Activated T-helper 1 cell treated with anti-CD3 and anti-CD28 coated beads, Interleukin-2, amount 50 U/mL, for 16 hours (primary cell): ENCODE results near the gene KCTD3.

ENCODE experiments used
- DNase-seq, 2 donors: peaks; one replicate each; pipeline ENCODE4 v3.0.0-alpha.2; 2020; ENCODE audit warnings: low read depth in 1 of 2, low spot score in 1 of 2

Gene KCTD3

GRCh38 chr1:215651867-215652266, 84.8 kb downstream of the KCTD3 start:
- no peak for DNase-seq

GRCh38 chr1:215652371-215652770, 85.3 kb downstream of the KCTD3 start:
- no peak for DNase-seq

DNA sequence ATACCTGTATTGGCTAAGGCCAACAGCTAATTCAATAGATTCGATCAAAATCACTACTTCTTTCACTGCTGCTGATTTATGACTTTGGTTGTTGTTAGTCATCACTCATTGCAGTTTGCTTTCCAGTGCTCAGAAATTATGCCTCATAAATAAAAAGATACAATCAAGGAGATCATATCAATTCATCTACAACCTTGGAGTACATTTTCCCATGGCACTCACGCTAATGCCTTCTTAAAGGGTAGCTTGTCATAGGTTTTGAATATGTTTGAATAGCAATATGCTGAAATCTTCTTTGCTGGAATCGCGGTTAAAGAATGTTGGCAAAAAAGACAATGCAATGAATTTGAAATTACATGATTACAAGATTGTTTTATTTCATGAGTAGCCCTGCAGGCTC, 89.9 kb downstream of the KCTD3 start:
- no peak for DNase-seq

- DNase-seq = no peak
Observed at GRCh38 chr1:215660259-215660658, 93.2 kb downstream of the KCTD3 start.

GRCh38 chr1:215661033-215661432, 93.9 kb downstream of the KCTD3 start:
- DNase-seq = no peak

DNA sequence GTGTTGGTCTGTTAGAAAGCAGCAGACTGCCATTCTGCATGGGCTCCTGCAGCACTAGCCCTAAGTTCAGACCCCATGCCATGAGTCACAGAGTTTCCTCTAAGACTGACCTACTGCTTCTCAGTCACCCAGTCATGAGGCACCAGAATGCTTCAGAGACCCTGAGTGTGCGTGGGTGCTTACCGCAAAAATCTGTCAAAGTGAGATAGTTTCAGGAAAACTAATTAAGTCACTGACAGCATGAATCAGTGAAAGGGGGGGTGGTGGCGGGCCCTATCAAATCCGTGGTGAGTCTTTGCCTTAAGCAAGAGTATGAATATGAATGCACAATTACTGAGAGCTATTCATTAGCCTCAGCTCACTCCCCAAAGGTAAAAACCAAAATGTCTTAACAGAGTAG, 98.1 kb downstream of the KCTD3 start:
- DNase-seq = no peak

DNA sequence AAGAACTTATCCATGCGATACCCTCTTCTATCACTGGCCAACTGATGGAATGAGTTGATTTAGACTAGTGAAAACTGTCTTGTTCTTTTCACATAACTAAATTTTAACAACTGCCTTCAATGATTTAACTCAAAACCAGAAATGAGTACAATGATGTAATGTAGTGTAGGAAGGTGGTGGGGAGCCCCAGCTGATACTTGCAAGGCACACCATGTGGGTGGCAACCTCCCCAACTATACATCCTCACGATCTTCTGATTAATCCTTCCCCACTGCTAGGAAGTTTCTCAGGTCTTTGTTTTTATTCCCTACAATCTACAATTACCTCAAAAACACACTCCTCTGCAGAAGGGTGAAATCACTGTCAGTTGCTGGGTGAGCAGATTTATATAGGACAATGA, 100.7 kb downstream of the KCTD3 start:
- DNase-seq = no peak

- DNase-seq = no peak
Observed at GRCh38 chr1:215669806-215670491, 102.8 kb downstream of the KCTD3 start.
